Body of pancreas (tissue), 4 donors: ENCODE measurements around the gene RNASEH1.

Source experiments
- POLR2A ChIP-seq, 3 donors: fragments of 450-650 bp; IDR thresholded peaks; one replicate each; pipeline ENCODE4 v1.6.1; 2016; ENCODE audit warnings: antibody characterized with exemption in 3 of 3, mild to moderate bottlenecking in 2 of 3
- TF ChIP-seq, protein P1 (sequence below), 7 experiments: fragments of 450-650 bp in 4 of 7; fragments of 200-600 bp in 3 of 7; sonication (generic) in 3 of 7; IDR thresholded peaks; one replicate each; pipeline ENCODE4 v1.5.1; 2016 to 2019; ENCODE audit warnings: antibody characterized with exemption in 7 of 7

DNA sequence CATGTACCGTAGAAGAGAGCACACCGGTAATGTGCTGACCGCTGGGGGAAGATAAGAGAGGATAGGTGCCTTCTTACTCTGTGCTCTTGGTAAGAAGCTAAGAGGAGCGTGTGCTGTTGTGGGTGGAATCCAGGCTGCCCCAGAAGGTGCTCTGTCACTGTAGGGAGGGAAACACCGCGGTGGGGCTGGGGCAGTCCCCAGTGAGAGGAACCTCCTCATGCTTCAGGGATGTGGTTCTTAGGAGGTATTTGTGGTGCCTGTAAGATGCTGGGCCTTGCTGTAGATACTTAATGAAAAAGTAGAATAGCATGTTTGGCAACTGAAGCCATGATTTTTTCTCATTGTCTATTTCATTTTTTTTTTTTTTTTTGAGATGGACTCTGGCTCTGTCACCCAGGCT lies 37.9 kb upstream of the RNASEH1 start:
- TF ChIP-seq POLR2A (IDR thresholded peaks at IDR 0.05) = no peak
- TF ChIP-seq, protein P1, sequence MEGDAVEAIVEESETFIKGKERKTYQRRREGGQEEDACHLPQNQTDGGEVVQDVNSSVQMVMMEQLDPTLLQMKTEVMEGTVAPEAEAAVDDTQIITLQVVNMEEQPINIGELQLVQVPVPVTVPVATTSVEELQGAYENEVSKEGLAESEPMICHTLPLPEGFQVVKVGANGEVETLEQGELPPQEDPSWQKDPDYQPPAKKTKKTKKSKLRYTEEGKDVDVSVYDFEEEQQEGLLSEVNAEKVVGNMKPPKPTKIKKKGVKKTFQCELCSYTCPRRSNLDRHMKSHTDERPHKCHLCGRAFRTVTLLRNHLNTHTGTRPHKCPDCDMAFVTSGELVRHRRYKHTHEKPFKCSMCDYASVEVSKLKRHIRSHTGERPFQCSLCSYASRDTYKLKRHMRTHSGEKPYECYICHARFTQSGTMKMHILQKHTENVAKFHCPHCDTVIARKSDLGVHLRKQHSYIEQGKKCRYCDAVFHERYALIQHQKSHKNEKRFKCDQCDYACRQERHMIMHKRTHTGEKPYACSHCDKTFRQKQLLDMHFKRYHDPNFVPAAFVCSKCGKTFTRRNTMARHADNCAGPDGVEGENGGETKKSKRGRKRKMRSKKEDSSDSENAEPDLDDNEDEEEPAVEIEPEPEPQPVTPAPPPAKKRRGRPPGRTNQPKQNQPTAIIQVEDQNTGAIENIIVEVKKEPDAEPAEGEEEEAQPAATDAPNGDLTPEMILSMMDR (IDR thresholded peaks at IDR 0.05) = no peak
